Mesothelial cell of epicardium (in vitro differentiated cells): ENCODE measurements around the gene ANKRD31. TPM values are rescaled to one million over a fixed set of nuclear protein-coding genes. Genes with fewer than 3 reads are reported as not detected.

Experiments
- DNase-seq, 2 experiments: peaks; one replicate each; pipeline ENCODE4 v3.0.0; 2021; ENCODE audit warnings: low spot score in 2 of 2; ENCODE audit not compliant: unreplicated experiment in 2 of 2
- H3K27ac Mint-ChIP-seq: 2 replicates; pipeline ENCODE4 v1.8.0; 2021; ENCODE audit warnings: mixed read lengths
- H3K27me3 Mint-ChIP-seq: 2 replicates; pipeline ENCODE4 v1.8.0; 2021; ENCODE audit warnings: low read depth, mixed read lengths
- H3K36me3 Mint-ChIP-seq: 2 replicates; pipeline ENCODE4 v1.8.0; 2021; ENCODE audit warnings: mixed read lengths
- H3K4me1 Mint-ChIP-seq: 2 replicates; pipeline ENCODE4 v1.8.0; 2021; ENCODE audit warnings: mixed read lengths
- H3K4me3 Mint-ChIP-seq: 2 replicates; pipeline ENCODE4 v1.8.0; 2021; ENCODE audit warnings: mild to moderate bottlenecking, moderate library complexity, mixed read lengths
- H3K9me3 Mint-ChIP-seq: 2 replicates; pipeline ENCODE4 v1.8.0; 2021; ENCODE audit warnings: mixed read lengths
- total RNA-seq: library from RNA; stranded (reverse); gene quantifications from 3 replicates; pipeline ENCODE4 v1.2.1, GENCODE V29; 2021
- TF ChIP-seq, protein P1 (sequence below): fragments of 200-600 bp; sonication (generic); IDR thresholded peaks from one replicate; pipeline ENCODE4 v1.5.0; 2021; ENCODE audit warnings: antibody characterized with exemption; ENCODE audit not compliant: unreplicated experiment

ANKRD31 gene
- total RNA-seq, 1 donor from 2014 or later, result 1.1 TPM

DNA sequence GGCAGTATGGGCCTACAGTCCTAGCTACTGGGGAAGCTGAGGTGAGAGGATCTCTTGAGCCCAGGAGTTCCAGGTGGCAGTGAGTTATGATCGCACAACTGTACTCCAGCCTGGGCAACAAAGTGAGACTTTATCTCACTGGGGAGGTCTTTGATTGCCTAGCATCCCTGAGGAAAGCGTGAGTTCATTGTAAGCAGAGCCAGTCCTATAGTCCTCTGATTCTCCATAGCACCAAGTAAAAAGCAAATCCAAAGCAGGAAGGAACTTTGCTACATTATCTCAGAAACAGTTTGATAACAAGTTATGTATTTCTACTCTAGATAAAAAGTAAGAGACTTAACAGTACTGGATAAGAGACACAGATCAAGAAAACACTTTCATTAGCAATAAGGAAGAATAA, 37.6 kb downstream of the ANKRD31 start:
- peak overlapping the region; percentile 60 for H3K27ac Mint-ChIP-seq
- no peak for DNase-seq
- no peak overlapping the region for H3K4me3 Mint-ChIP-seq
- H3K27me3 Mint-ChIP-seq, result no peaks in the 10 kb centered on the region
- H3K9me3 Mint-ChIP-seq, result no peaks in the 10 kb centered on the region
- peaks cover 4% of the 10 kb centered on the region for H3K4me1 Mint-ChIP-seq
- H3K36me3 Mint-ChIP-seq, result no peaks in the 10 kb centered on the region
- TF ChIP-seq, protein P1, sequence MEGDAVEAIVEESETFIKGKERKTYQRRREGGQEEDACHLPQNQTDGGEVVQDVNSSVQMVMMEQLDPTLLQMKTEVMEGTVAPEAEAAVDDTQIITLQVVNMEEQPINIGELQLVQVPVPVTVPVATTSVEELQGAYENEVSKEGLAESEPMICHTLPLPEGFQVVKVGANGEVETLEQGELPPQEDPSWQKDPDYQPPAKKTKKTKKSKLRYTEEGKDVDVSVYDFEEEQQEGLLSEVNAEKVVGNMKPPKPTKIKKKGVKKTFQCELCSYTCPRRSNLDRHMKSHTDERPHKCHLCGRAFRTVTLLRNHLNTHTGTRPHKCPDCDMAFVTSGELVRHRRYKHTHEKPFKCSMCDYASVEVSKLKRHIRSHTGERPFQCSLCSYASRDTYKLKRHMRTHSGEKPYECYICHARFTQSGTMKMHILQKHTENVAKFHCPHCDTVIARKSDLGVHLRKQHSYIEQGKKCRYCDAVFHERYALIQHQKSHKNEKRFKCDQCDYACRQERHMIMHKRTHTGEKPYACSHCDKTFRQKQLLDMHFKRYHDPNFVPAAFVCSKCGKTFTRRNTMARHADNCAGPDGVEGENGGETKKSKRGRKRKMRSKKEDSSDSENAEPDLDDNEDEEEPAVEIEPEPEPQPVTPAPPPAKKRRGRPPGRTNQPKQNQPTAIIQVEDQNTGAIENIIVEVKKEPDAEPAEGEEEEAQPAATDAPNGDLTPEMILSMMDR, result no peak

- no peak for DNase-seq
Observed at GRCh38 chr5:75197745-75198144, 38.9 kb downstream of the ANKRD31 start.

DNA sequence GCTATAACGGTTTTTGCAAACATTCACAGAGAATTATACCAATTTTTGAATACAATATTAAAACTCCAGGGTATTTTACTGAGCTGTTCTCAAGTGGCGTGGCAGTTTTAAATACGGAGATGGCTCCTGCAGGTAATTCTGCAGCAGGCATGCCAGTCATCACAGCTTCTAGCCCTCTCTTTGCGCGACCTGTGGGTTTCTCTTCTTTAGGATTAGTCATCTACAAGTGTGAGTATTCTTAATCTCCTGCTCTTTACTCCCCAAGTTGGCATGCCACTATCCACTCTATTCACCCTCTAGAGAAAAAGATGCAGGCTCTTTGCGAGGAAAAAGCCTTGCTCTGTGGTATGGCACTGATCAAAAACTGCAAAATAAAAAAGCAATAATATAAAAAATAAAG, 43.9 kb downstream of the ANKRD31 start:
- H3K27me3 Mint-ChIP-seq, result no peaks in the 10 kb centered on the region
- DNase-seq, result no peak
- no peak overlapping the region for H3K4me3 Mint-ChIP-seq
- peaks cover 6% of the 10 kb centered on the region for H3K4me1 Mint-ChIP-seq
- H3K9me3 Mint-ChIP-seq, result no peaks in the 10 kb centered on the region
- TF ChIP-seq, protein P1, result no peak
- H3K36me3 Mint-ChIP-seq, result no peaks in the 10 kb centered on the region
- H3K27ac Mint-ChIP-seq, result no peak overlapping the region

More at GRCh38 chr5:75197745-75198144, 38.9 kb downstream of the ANKRD31 start:
- Mint-ChIP-seq H3K9me3 (no peaks in the 10 kb centered on the region), H3K36me3 (no peaks in the 10 kb centered on the region), H3K4me3 (no peak overlapping the region), H3K27me3 (no peaks in the 10 kb centered on the region), H3K27ac (no peak overlapping the region), H3K4me1 (peaks cover 10% of the 10 kb centered on the region)
- TF ChIP-seq, protein P1, result no peak

- Mint-ChIP-seq H3K9me3 (no peaks in the 10 kb centered on the region), H3K4me1 (peaks cover 6% of the 10 kb centered on the region), H3K27ac (no peak overlapping the region), H3K36me3 (no peaks in the 10 kb centered on the region), H3K27me3 (no peaks in the 10 kb centered on the region), H3K4me3 (no peak overlapping the region)
- TF ChIP-seq, protein P1, result no peak
- no peak for DNase-seq
Observed at GRCh38 chr5:75192264-75192663, 44.4 kb downstream of the ANKRD31 start.

DNA sequence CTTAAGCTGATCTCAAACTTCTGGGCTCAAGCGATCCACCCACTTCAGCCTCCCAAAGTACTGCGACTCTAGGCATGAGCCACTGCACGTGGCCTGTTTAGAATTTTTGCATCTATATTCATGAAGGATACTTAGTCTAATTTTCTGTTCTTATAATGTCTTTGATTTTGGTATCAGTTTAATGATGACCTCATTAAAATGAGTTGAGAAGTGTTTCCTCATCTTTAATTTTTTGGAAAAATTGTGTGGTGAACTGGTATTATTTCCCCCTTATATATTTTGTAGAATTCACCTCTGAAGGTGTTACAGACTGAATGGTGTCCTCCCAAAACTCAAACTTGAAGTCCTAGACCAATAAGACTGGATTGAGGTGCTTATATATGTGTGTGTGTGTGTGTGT, 46.5 kb downstream of the ANKRD31 start:
- TF ChIP-seq, protein P1, result no peak
- Mint-ChIP-seq H3K36me3 (no peaks in the 10 kb centered on the region), H3K27me3 (no peaks in the 10 kb centered on the region), H3K4me1 (peaks cover 6% of the 10 kb centered on the region), H3K4me3 (no peak overlapping the region), H3K27ac (no peak overlapping the region), H3K9me3 (no peaks in the 10 kb centered on the region)
- no peak for DNase-seq

- H3K27ac Mint-ChIP-seq, result no peak overlapping the region
- H3K4me3 Mint-ChIP-seq, result no peak overlapping the region
- H3K36me3 Mint-ChIP-seq, result peaks cover 6% of the 10 kb centered on the region
- no peak for DNase-seq
- H3K9me3 Mint-ChIP-seq, result peaks cover 4% of the 10 kb centered on the region
- peaks cover 6% of the 10 kb centered on the region for H3K4me1 Mint-ChIP-seq
- TF ChIP-seq, protein P1, result no peak
- no peaks in the 10 kb centered on the region for H3K27me3 Mint-ChIP-seq
Observed at GRCh38 chr5:75189353-75189752, 47.3 kb downstream of the ANKRD31 start.
